Femur (tissue), 1 donor: ENCODE data around the gene RUNDC3A.

Experiments used
- DNase-seq: peaks from one replicate; pipeline ENCODE4 v3.0.0-alpha.2; 2017

RUNDC3A gene

DNA sequence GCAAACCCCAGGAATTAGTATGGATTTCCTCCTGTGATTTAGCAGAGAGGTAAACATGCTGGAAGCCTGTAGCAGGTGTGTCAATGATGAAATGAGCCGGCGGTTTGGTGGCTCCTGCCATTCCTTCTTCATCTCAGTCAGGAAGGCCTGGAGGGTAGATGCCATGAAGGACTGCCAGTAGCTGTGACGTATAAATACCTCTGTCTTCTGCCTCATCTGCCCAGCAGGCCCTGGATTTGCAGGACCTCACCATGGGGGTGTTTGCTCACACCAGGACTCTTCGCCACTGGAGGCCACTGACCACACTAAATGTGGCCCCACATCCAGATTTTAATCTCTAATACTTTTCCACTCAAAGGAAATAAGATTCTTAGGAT lies 24.4 kb upstream of the RUNDC3A start:
- no peak for DNase-seq

DNA sequence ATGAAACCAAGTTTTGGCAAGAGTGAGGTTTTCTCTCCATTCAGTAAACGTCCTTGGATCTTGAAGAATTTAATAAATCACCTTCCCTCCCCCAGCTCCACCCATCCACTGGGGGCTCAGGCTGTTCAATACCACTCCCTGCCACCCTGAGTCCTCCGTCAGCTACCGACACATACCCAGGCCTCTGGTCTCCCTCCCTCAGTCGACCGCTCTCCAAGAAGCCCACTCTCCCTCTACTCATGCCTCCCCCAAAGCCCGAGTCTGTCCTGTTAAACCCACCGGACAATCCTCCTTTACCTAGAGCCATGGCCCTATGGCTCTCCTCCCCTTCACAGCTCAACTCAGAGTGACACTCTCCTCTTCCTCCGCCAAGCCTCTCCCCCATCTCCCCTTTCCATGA lies 20.8 kb upstream of the RUNDC3A start:
- no peak for DNase-seq

DNA sequence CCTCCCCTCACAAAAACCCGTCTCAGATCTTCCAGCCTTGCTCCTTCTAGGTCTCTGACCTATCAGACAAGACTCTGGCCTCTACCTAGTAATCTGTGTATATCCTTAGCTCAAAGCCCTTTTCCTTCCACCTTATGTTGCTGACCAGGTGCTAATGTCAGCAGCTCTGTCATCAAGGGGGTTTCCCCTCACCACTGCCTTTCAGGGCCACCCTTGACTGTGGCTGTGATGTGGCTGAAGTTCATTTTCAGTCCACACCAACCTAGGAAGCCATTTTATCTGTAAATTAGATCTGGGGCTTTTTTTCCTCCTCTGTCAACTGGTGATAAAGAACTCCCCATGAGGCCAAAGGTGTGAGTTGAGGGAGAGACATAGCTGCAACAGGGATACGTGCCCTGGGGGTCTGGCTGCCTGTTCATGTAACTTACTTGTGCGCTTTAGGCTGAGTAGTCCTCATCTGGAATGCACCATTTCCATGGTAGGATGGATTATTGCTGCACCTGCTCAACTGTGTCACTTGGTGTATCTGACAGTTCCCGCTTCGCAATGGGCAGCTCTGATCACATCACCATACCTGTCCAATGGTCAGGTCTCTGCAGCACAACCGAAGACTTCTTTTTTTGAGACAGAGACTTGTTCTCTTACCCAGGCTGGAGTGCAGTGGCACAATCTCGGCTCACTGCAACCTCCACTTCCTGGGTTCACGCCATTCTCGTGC lies 14.7 kb upstream of the RUNDC3A start:
- no peak for DNase-seq

DNA sequence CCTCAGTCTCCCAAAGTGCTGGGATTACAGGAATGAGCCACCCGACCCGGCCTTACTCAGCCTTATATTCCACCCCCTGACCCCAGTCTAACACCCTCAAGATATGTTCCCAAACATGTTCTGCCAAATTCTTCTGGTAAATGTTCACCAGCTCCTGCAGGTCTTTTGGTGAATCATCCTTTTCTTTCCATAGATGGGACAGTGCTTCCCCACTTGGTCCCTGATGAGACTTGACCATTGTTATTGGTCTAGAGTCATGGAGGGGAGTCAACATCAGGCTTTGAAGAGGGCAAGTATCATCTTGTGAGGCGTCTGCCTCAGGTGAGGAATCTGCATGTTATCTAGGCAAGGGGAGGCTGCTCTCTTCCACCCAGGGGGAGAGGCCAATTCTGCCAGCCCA lies 10.4 kb upstream of the RUNDC3A start:
- no peak for DNase-seq

DNA sequence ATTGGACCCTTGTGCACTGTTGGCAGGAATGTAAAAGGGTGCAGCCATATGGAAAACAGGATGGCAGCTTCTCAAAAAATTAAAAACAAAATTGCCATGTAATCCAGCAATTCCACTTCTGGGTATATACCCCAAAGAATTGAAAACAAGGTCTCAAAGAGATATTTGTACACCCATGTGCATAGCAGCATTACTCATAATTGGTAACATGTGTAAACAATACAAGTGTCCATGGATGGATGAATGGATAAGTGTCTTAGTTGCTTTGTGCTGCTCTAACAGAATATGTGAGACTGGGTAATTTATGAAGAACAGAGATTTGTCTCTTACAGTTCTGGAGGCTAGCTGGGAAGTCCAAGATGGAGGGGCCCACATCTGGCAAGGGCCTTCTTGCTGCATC lies 3.8 kb upstream of the RUNDC3A start:
- no peak for DNase-seq

DNA sequence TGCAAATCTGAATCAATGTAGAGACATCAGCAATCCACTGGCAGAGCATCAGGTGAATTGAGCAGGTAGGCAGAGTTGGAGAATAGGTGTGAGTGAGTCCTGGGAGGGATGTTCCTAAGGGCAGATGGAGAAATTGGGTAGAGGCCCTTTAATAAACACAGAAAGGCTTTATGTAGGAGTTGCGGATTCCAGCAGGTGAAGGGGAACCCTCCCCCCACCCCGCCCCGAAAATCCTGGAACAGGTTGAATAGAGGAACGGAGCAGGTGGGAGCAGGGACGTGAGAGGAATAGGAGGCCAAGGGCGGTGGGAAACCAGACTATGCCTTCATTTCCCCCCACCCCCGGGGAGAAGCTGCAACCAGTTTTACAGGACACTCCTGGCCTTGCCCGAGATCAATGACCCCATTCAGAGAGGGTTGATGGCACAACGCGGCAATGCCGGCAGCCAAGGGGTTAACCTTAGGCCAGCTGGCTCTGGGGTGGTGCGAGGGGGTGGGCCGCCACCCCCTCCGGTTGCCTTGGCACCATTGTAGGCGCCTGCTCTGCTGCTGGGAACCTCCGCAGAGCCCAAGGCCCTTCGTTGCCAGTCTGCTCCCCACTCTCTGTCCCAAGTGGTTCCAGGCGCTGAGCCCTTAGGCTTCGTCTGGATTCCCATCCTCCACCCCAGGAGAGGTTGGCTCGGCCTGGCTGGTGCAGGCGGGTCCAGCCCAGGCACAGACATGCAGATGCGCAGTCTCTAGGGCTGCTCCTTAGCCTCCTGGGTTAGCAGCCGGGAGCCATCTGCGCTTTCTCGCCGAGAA lies 814 bp upstream of the RUNDC3A start:
- peak; percentile 50 for DNase-seq

DNA sequence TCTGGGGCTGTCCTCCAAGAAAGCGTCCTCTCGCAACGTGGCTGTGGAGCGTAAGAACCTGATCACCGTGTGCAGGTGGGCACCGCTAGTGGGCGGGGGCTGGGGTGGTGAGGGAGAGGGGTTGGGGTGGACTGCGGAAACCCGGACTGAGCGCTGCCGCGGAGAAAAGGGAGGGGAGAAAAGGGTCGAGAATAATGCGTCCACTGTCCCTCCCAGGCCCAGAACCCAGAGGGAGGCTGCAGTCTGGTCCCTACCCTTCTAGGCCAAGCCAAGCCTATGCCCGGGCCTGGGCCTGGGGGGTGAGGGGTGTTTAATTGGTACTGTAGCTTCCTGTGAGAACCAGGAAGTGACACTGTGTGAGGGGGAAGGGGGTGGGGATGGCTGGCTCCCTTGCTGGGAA lies 464 bp downstream of the RUNDC3A start:
- DNase-seq: no peak

DNA sequence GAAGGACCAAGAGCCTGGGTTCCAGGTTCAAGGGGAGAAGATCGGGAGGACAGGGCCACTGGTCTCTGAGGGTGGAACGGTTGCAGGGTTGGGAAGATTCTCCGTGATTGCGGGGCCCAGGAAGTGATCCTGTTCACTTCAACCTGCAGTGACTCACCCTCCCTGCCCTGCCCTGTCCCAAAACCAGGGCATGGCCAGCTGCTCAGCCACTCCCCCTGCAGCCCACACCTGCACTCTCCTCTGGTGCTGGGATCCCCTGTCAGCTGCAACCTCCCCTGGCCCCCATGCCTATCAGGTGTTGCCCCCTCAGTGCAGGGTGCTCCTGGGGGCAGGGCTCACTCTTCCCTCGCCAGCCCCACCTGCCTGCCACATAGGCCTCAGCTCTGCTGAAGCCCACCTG lies 1.1 kb downstream of the RUNDC3A start:
- DNase-seq: no peak

DNA sequence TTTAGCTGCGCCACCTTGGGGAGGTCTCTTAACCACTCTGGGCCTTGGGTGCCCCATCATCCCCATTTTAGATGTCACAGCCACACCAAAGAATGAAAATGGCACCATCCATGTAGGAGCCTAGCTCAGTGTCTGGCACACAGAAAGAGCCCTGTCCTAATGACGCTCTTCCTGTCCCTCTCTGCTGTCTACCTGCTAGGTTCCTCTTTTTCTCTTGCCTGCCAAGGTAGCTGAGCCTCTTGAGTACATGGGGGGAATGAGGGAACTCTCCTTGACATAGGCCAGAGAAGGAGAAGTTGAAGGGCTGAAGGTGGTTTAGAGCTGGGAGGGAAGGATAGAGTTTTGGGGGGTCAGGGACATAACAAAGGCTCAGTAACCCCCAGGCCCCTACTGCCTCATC lies 1.8 kb downstream of the RUNDC3A start:
- no peak for DNase-seq

DNA sequence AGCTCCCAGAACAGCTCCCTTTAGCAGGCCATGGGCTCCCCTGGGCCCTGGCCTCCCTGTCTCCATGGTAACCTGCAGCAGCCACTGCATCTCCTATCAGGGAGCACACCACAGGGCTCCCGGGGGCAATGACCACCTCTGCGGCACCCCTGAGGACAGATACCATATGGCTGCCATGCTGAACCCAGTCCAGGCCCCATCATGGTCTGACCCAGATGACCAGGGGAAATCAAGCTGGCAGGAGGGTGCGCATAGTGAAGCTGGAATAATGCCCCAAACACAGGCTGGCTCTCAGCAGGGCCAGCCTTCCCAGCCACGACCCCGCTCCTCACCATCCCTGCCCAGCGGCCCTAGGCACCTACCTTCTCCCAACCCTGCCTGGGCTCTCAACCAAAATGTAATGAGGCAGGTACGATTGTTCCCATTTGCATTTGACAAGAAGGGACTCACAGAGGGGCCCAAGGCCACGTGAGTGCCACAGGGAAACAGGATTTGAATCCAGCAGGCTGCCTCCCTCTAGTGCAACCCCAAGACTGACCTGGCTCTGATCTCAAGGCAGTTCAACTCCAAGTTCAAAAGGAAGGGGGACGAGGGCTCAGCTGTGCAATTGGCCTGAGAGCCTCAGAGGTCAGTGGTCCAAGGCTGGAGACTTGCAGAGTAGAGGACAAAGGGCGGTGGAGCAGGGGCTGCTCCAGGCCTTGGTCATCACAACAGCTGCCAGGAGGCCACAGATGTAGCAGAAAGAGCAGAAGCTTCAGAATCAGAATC lies 2.4 kb downstream of the RUNDC3A start:
- DNase-seq: no peak

DNA sequence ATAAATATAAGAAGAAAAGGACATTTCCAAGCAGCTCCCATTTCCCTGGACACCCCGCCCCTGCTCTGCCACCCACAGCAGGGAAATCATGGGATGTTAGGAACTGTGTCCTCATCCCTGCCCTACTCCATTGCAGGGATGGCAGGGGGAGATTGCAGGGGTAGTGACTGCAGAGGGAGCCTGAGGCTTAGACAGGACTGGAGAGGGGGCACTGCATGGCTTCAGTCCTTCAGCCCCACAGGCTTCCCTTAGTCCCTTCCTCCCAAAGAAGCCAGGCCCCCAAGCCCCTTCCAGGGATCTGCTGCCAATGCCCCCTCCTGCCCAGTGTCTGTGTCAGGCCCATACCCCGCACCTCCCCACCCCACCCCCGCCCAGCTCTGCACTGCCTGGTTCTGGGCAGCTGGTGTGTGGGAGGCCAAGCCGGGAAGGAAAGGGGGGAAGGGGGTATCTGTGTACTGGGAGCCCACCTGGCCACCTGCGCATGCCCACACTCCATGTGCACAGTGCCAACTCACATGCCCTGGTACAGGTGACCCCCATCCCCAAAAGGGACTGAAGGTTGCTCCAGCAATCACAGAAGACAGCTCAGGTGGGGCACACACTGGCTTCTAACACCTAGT lies 3.3 kb downstream of the RUNDC3A start:
- no peak for DNase-seq

DNA sequence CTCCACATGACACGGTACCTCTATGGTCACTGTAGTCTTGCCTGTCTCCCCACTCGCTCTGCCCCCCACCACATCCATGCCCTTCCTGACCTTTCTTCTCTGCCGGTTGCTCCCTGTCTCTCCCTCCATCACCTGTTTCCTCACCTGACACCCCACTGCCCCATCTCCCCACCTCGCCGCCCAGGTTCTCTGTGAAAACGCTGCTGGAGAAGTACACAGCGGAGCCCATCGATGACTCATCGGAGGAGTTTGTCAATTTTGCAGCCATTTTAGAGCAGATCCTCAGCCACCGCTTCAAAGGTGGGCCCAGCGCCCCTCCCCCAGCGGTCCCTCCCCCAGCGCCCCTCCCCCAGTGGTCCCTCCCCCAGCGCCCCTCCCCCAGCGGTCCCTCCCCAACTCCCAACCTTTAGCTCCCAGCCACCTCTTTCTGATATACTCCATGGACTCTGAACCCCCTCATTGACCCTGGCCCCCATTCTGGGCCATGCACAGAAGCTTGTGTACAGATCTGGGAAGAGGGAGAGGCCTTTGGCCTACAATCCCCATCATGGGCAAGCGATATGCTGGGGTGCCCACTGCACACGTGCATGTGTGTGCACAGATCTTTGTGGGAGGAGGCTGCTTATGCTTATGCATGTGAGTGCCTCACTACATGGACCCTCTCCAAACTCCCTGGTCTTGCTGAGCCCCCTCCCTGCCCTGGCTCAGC lies 4.1 kb downstream of the RUNDC3A start:
- DNase-seq: no peak

DNA sequence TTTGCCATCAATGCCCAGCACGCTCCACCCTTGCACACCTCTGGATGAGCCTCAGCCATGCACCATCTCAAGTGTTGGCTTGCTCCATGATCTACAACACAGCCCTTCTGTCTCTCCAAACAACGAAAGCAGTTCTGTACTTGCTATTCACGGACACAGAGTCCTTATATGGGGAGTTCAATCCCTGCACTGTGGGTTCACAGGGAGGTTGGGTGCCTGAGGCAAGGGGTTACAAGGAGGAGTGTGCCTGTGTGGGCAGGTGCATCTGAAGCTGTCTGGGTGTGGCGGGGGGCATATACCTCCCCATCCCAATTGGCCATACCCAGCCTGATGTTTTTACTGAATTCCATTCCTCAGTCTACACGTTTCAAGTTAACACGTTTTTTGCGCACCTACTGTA lies 5.6 kb downstream of the RUNDC3A start:
- no peak for DNase-seq

DNA sequence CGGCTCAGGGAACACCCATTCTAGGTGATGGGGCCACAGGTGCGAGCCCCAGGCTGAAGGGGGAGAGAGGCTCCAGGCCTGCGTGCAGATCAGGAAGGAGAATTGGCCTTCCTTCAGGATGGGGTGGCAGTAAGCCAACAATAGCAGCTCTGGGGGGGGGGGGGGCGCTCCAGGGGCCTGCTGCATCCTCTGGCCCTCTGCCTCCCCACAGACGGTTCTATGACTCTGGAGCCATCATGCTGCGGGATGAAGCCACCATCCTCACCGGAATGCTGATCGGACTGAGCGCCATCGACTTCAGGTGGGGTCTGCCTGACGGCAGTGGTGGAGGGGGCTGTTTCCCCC lies 6.1 kb downstream of the RUNDC3A start:
- DNase-seq: no peak

DNA sequence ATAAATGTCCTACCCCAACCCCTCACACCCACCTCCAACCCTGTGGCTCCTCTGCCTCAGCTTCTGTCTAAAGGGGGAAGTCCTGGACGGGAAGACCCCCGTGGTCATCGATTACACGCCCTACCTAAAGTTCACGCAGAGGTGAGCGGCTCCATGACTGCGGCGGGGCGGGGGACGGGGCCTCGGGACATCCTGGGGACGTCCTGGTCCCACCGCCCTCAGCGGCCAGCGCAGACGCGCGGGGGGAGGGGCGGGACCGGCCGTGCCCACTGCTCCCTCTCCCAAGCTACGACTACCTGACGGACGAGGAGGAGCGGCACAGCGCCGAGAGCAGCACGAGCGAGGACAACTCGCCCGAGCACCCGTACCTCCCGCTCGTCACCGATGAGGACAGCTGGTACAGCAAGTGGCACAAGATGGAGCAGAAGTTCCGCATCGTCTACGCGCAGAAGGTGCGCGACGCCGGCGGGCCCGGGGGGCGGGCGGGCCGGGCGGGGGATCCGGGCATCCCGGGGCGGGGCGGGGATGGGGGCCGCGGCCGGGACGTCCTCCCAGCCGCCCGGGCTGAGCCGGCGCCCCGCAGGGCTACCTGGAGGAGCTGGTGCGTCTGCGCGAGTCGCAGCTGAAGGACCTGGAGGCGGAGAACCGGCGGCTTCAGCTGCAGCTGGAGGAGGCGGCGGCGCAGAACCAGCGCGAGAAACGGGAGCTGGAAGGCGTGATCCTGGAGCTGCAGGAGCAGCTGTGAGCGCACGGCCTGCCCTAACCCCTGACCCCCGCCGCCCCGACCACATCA lies 6.7 kb downstream of the RUNDC3A start:
- DNase-seq: no peak

DNA sequence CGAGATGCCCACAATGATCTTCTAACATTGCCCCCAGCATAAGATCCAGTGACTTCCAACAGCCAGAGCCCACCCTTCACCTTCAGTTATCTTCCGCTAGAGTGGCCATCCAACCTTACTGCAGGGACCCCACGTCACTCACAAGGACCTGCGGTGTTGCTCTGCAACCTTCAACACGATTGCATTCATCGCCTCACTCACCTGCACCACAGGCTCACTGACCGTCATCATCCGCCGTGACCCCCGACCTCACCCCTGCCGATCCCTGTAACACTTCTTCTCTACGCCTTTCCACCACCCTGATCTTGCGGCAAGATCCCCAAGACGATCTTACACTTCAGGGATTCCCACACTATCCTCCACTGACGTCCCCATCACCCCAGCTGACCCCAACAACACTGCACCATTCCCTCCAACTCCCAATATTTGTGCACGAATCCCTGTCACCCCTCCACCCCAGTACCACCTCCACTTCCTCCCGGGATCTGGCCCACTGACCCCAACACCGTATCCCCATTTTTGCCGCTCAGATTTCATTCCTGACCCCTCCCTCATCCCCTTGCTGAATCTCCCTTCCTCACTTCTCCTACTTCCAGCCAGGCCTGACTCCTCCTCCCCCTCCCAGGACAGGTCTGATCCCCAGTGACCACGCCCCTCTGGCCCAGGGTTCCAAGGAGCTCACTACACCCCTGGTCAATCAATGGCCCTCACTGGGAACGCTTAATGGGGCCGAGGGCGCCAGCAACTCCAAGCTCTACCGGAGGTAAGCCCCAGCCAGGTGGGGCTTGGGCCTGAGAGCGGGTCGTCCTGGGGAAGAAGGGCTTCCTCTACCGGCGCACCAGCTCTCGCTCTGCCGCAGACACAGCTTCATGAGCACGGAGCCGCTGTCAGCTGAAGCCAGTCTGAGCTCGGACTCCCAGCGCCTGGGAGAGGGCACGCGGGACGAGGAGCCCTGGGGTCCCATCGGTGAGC lies 7.6 kb downstream of the RUNDC3A start:
- no peak for DNase-seq

DNA sequence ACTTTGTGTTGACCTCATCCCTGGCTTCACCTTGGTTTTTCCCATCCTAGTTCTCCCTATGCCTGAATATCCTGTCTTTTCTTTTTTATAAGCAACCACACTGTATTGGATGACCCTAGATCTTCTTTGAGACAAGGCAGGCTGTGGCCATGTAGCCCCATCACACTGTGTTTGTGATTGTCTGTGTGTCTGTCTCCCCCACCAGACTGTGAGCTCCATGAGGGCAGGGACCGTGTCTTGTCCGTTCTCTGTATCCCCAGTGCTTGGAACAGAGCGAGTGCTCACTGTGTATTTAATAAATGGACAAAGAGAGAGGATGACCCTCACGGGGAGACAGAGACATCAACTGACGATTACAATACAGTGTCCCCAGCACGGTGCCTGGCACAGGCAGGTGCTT lies 9.1 kb downstream of the RUNDC3A start:
- no peak for DNase-seq

DNA sequence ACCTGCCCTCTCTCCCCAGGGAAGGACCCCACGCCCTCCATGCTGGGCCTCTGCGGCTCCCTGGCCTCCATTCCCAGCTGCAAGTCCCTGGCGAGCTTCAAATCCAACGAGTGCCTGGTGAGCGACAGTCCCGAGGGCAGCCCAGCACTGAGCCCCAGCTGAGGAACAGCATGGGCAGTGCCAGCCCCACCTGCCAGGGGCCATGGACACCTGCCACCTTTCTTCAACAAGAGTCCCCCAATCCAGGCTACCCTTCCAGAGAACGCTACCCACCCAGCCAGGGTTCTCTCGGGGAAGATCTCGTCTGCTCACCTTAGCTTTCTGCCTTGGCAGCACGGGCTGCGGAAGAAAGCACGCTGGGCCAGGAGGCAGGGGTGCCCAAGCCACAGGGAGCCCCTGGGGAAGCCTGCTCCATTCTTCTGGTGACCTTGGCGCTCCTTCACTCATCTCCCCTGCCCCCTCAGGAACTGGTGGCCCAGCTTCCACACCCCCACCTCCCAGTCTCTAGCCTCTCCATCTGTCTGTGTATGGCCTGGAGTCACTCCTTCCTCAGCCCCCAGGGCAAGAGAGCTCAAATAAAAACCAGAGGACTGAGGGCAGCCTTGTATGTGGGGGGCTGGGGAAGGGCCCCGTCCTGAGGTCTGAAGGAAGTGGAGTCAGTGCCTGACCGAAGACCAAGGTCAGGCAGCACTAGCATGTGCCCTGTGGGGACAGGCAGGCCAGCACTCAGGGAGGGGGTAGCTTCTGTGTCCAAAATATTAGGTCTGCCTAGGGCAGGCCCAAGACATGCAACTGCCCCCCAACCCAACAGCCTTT lies 9.9 kb downstream of the RUNDC3A start:
- no peak for DNase-seq

DNA sequence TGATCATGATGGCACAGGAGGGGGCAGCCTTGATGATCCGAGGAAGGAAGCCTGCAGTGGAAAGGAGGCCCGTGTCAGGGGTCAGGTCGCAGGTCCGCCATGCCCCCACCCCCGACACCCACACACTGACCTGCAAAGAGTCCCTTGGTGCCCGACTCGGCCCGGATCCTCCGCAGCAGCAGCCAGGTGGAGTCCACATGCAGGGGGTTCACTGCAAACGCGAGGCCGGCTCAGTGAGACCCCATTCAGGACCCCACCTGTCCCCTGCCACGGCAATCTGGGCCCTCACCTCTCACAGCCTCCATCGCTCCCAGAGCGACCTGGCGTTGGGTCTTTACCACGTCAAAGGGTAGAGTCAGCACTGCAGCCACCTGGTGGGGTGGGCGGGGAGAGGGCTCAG lies 11.7 kb downstream of the RUNDC3A start:
- no peak for DNase-seq
